PC-9 (cell line): ENCODE results near the gene IP6K1. TPM values are rescaled to one million over a fixed set of nuclear protein-coding genes. Genes with fewer than 3 reads are reported as not detected.

Experiments used
- BruUV-seq: library from RNA; stranded (reverse); fragments of 400-500 nt; replicated peaks from 2 replicates; lab custom pipeline; 2021; lab: Mats Ljungman, UMichigan
- CTCF ChIA-PET: fragments of 300-600 bp; sonication (Branson Sonifier 250); formaldehyde crosslinking; loops from one replicate; lab custom pipeline; 2022; ENCODE audit warnings: antibody characterized with exemption; lab: Charles Lee
- POLR2A ChIA-PET: fragments of 300-600 bp; sonication (Branson Sonifier 250); formaldehyde crosslinking; loops from one replicate; lab custom pipeline; 2022; ENCODE audit warnings: antibody characterized with exemption; ENCODE audit not compliant: unreplicated experiment; lab: Charles Lee
- DNase-seq, 2 experiments: peaks; one replicate each; pipeline versions ENCODE4 v3.0.0 to v3.0.0-alpha.2; 2015 to 2022; ENCODE audit warnings: mixed read lengths in 1 of 2
- H2AFZ ChIP-seq: fragments of 200-600 bp; sonication (generic); 2 replicates; pipeline ENCODE4 v1.8.1; 2017; ENCODE audit warnings: antibody characterized with exemption
- H3F3A ChIP-seq: fragments of 200-600 bp; sonication (generic); 2 replicates; pipeline ENCODE4 v1.8.1; 2017; ENCODE audit warnings: antibody characterized with exemption, mild to moderate bottlenecking, low read depth; ENCODE audit not compliant: insufficient read depth
- H3K27ac ChIP-seq: fragments of 200-600 bp; sonication (generic); 2 replicates; pipeline ENCODE4 v1.6.1; 2016; ENCODE audit warnings: mixed run types
- H3K27me3 ChIP-seq: fragments of 200-600 bp; sonication (generic); 2 replicates; pipeline ENCODE4 v1.6.1; 2016; ENCODE audit warnings: low read depth, mixed run types; ENCODE audit not compliant: insufficient read depth
- H3K36me3 ChIP-seq: fragments of 200-600 bp; sonication (generic); 2 replicates; pipeline ENCODE4 v1.6.1; 2016; ENCODE audit warnings: low read depth, mixed run types
- H3K4me1 ChIP-seq: fragments of 200-600 bp; sonication (generic); replicated peaks from 2 replicates; pipeline ENCODE4 v1.6.1; 2016; ENCODE audit warnings: mixed run types; ENCODE audit not compliant: insufficient read depth
- H3K4me2 ChIP-seq: fragments of 200-600 bp; sonication (generic); 2 replicates; pipeline ENCODE4 v1.6.1; 2017; ENCODE audit warnings: mixed run types
- H3K4me3 ChIP-seq: fragments of 200-600 bp; sonication (generic); 2 replicates; pipeline ENCODE4 v1.6.1; 2016; ENCODE audit warnings: mixed run types
- H3K79me2 ChIP-seq: fragments of 200-600 bp; sonication (generic); 2 replicates; pipeline ENCODE4 v1.6.1; 2017; ENCODE audit warnings: low read depth, mixed run types
- H3K9me2 ChIP-seq: fragments of 200-600 bp; sonication (generic); 2 replicates; pipeline ENCODE4 v1.8.1; 2017; ENCODE audit warnings: mild to moderate bottlenecking; ENCODE audit not compliant: insufficient read depth
- H3K9me3 ChIP-seq: fragments of 200-600 bp; sonication (generic); 2 replicates; pipeline ENCODE4 v1.8.1; 2016; ENCODE audit warnings: low read depth; ENCODE audit not compliant: insufficient read depth
- H4K20me1 ChIP-seq: fragments of 200-600 bp; sonication (generic); 2 replicates; pipeline ENCODE4 v1.8.1; 2017; ENCODE audit not compliant: insufficient read depth
- EZH2 ChIP-seq: fragments of 200-600 bp; sonication (generic); IDR thresholded peaks from 2 replicates; pipeline ENCODE4 v1.8.0; 2017; ENCODE audit warnings: antibody characterized with exemption, low read depth
- intact Hi-C: fragments of 100-400 bp; cut with micrococcal nuclease; formaldehyde crosslinking; loops from one replicate; pipeline ENCODE4 v1.10.0; 2022; ENCODE audit not compliant: unreplicated experiment
- total RNA-seq: library from RNA; stranded (reverse); gene quantifications from 2 replicates; pipeline ENCODE4 v1.2.3, GENCODE V29; 2021
- TF ChIP-seq, protein P1 (sequence below): fragments of 200-600 bp; sonication (generic); conservative IDR thresholded peaks from 2 replicates; pipeline ENCODE4 v1.6.1; 2017; ENCODE audit warnings: mixed run types, antibody characterized with exemption, mild to moderate bottlenecking, moderate library complexity

The IP6K1 gene
- total RNA-seq, 1 experiment from 2014 or later = 32.9 TPM

DNA sequence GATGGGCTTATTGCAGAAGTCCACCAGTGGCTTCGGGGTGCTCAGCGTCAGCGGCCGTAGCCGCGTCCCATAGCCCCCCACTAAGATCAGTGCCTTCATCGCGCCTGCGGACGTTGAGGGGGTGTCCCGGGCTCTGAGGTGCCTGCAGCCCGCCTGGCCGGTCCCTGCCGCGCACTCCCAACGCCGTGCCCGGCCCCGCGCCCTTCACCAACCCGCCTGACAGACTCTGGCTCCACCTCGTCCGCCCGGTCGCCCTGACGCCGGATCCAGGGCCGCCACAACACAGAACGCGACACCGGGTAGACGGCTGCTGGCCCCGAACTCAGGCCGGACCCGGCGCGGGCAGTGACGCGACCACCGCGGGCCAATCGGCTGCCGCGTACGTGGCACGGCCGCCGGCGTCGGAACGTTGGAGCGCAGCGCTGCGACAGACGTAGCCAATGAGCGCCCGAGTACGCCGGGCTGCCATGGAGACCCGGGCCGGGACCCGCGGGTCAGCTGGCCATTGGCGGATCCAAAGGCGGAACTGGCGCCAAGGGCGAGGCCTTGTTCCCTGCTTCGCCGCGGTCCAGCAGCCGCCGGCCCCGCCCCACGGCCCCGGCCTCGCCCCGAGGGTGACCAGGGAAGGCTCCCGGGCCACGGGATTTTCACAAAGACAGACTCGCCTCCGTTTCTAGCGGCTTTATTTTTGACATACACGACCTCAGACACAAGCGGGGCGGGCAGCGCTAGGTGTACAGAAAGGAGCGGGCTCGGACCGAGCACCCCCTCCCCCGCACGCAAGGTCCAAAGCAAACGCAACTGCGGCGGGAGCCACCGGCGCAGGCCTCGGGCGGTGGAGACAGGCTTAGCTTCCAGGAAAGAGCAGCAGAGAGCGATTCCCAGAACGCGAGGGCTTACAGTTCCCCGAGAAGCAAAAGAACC lies 62.5 kb downstream of the IP6K1 start, which contains the start of gene GMPPB:
Gene GMPPB, minus strand, starts transcription at position 324 of the 924 bp plus-strand sequence. Its CDS starts 225 bp downstream, at position 99.
- intact Hi-C loops = loop anchor here (1.0 to 5.0 kb wide), 4 partner anchors 51 to 182 kb away; partner anchors contain the start of genes INKA1 and IP6K1

DNA sequence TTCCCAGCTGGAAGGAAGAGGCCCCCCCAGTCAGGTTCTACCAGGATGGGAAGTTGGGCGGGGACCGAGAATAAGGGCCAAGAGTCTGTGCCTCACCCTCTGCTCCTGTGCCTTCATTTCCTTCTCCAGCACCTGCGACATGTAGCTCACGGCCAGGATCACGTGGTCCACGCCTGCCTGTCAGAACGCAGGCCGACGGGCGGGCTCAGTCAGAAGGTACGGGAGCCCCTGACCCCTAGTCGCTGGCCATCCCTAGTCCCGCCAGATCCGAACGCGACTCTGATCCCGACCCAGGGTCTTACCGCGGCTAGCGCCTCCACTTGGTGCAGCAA lies 63.1 kb downstream of the IP6K1 start:
- POLR2A ChIA-PET = interaction anchor here (0.5 to 0.7 kb wide), 6 partner anchors 11 to 394 kb away, joined by 3 to 7 read pairs (median 4); partner anchors contain the start of gene MON1A
- peaks cover 15% of the 10 kb centered on the region; the same call in 1 of the 2 replicates for H3F3A ChIP-seq
- peak overlapping the region; percentile 73; the same call in 1 of the 2 replicates for H2AFZ ChIP-seq
- DNase-seq = peak; percentile 49 to 55
- H3K9me2 ChIP-seq = no peaks in the 10 kb centered on the region
- peak overlapping the region; percentile 86 for H3K4me3 ChIP-seq
- intact Hi-C loops = loop anchor here (2.0 to 5.0 kb wide), 2 partner anchors 50 to 79 kb away; partner anchors contain the start of gene INKA1
- no peak for TF ChIP-seq EZH2
- TF ChIP-seq, protein P1, sequence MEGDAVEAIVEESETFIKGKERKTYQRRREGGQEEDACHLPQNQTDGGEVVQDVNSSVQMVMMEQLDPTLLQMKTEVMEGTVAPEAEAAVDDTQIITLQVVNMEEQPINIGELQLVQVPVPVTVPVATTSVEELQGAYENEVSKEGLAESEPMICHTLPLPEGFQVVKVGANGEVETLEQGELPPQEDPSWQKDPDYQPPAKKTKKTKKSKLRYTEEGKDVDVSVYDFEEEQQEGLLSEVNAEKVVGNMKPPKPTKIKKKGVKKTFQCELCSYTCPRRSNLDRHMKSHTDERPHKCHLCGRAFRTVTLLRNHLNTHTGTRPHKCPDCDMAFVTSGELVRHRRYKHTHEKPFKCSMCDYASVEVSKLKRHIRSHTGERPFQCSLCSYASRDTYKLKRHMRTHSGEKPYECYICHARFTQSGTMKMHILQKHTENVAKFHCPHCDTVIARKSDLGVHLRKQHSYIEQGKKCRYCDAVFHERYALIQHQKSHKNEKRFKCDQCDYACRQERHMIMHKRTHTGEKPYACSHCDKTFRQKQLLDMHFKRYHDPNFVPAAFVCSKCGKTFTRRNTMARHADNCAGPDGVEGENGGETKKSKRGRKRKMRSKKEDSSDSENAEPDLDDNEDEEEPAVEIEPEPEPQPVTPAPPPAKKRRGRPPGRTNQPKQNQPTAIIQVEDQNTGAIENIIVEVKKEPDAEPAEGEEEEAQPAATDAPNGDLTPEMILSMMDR = no peak
- H3K36me3 ChIP-seq = no peaks in the 10 kb centered on the region
- CTCF ChIA-PET = no interaction called here
- no TSS peak for BruUV-seq
- H3K4me2 ChIP-seq = peak overlapping the region; percentile 93
- peaks cover 9% of the 10 kb centered on the region for H3K79me2 ChIP-seq
- H4K20me1 ChIP-seq = no peaks in the 10 kb centered on the region
- no peaks in the 10 kb centered on the region for H3K9me3 ChIP-seq
- H3K27me3 ChIP-seq = no peaks in the 10 kb centered on the region
- peaks cover 13% of the 10 kb centered on the region; the same call in 1 of the 2 replicates for H3K4me1 ChIP-seq
- peak overlapping the region; percentile 78 for H3K27ac ChIP-seq

More for the DNA sequence above, 62.5 kb downstream of the IP6K1 start, which contains the start of gene GMPPB:
- peak within 1 kb of the TSS; percentile 78 for H3K27ac ChIP-seq
- H3K79me2 ChIP-seq = peaks cover 9% of the 10 kb centered on the region
- H2AFZ ChIP-seq = peak within 1 kb of the TSS; percentile 73
- no peaks in the 10 kb centered on the region for H3K36me3 ChIP-seq
- H4K20me1 ChIP-seq = no peaks in the 10 kb centered on the region
- H3K4me1 ChIP-seq = peaks cover 13% of the 10 kb centered on the region; the same call in 1 of the 2 replicates
- H3K9me2 ChIP-seq = no peaks in the 10 kb centered on the region
- TF ChIP-seq EZH2 = no peak
- TF ChIP-seq, protein P1 = no peak
- no peaks in the 10 kb centered on the region for H3K9me3 ChIP-seq
- ChIA-PET CTCF (no interaction called here), POLR2A (interaction anchor here (0.5 to 0.7 kb wide), 3 partner anchors 10 to 206 kb away, joined by 3 to 6 read pairs (median 3); partner anchors contain the start of gene MON1A)
- H3F3A ChIP-seq = peaks cover 15% of the 10 kb centered on the region; the same call in 1 of the 2 replicates
- no peaks in the 10 kb centered on the region for H3K27me3 ChIP-seq
- BruUV-seq = TSS peak; percentile 83
- peak within 1 kb of the TSS; percentile 93 for H3K4me2 ChIP-seq
- peak; percentile 93 to 96 for DNase-seq
- H3K4me3 ChIP-seq = peak within 1 kb of the TSS; percentile 86

DNA sequence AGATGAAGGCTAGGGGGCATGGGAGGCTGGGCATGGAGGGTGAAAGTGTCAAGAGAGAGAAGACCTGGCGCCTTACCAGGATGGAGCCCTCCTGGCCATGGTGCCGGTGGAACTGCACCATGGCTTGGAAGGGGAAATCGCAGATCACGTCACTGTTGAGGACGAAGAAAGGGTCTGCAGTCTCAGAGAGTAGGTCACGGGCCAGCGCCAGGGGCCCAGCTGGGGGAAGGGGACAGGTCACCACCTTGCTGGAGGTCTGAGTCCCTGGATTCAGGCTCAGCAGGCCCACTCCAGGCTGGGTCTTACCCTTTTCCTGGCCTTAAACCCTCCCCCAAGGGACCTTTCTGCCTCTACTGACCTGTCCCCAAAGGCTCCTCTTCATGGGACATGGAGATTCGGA lies 63.4 kb downstream of the IP6K1 start:
- peaks cover 13% of the 10 kb centered on the region; the same call in 1 of the 2 replicates for H3K4me1 ChIP-seq
- no peaks in the 10 kb centered on the region for H3K27me3 ChIP-seq
- H3K27ac ChIP-seq = peak overlapping the region; percentile 78; the same call in 1 of the 2 replicates
- H3K79me2 ChIP-seq = peaks cover 9% of the 10 kb centered on the region
- ChIA-PET CTCF (no interaction called here), POLR2A (interaction anchor here (0.5 to 0.7 kb wide), 6 partner anchors 11 to 712 kb away, joined by 3 to 7 read pairs (median 6); no protein-coding TSS in a partner anchor)
- peak overlapping the region; percentile 86 for H3K4me3 ChIP-seq
- H2AFZ ChIP-seq = no peak overlapping the region; the same call in 1 of the 2 replicates
- BruUV-seq = TSS peak; percentile 37
- no peaks in the 10 kb centered on the region for H3K36me3 ChIP-seq
- peak overlapping the region; percentile 93 for H3K4me2 ChIP-seq
- H4K20me1 ChIP-seq = no peaks in the 10 kb centered on the region
- no peak for DNase-seq
- no peaks in the 10 kb centered on the region for H3K9me2 ChIP-seq
- no peaks in the 10 kb centered on the region for H3K9me3 ChIP-seq
- H3F3A ChIP-seq = peaks cover 15% of the 10 kb centered on the region; the same call in 1 of the 2 replicates
- TF ChIP-seq EZH2 = no peak
- TF ChIP-seq, protein P1 = no peak
- intact Hi-C loops = loop anchor here (2.0 to 5.0 kb wide), 2 partner anchors 50 to 79 kb away; partner anchors contain the start of gene INKA1
